Muscle layer of colon (tissue), 2 donors: ENCODE measurements around the gene ZDHHC17.
"Not testable (repeated sequence)": the region's sequence is repeated elsewhere in the genome, so short reads cannot be mapped to it uniquely, and the experiment has no call there.

Source experiments
- H3K27ac ChIP-seq: one replicate; pipeline ENCODE4 v1.7.0; 2013; ENCODE audit warnings: low read depth, mild to moderate bottlenecking, low read length, moderate library complexity
- H3K27me3 ChIP-seq, 2 donors: one replicate each; pipeline ENCODE4 v1.7.0; 2013; ENCODE audit warnings: low read length in 2 of 2, mild to moderate bottlenecking in 2 of 2; ENCODE audit not compliant: insufficient read depth in 2 of 2, control insufficient read depth in 1 of 2
- H3K36me3 ChIP-seq: one replicate; pipeline ENCODE4 v1.7.0; 2013; ENCODE audit warnings: mild to moderate bottlenecking, low read length; ENCODE audit not compliant: insufficient read depth
- H3K4me1 ChIP-seq: one replicate; pipeline ENCODE4 v1.7.0; 2013; ENCODE audit warnings: mild to moderate bottlenecking, low read length; ENCODE audit not compliant: insufficient read depth
- H3K4me3 ChIP-seq, 2 donors: one replicate each; pipeline ENCODE4 v1.7.0; 2013; ENCODE audit warnings: low read length in 2 of 2, low read depth in 1 of 2, mild to moderate bottlenecking in 1 of 2, moderate library complexity in 1 of 2
- H3K9ac ChIP-seq: one replicate; pipeline ENCODE4 v1.7.0; 2013; ENCODE audit warnings: low read length
- H3K9me3 ChIP-seq: one replicate; pipeline ENCODE4 v1.7.0; 2013; ENCODE audit warnings: mild to moderate bottlenecking, low read length
- donor health status: abdominal sarcoma.
- donor health status: Adenocarcinoma of cecum.

ZDHHC17 gene

DNA sequence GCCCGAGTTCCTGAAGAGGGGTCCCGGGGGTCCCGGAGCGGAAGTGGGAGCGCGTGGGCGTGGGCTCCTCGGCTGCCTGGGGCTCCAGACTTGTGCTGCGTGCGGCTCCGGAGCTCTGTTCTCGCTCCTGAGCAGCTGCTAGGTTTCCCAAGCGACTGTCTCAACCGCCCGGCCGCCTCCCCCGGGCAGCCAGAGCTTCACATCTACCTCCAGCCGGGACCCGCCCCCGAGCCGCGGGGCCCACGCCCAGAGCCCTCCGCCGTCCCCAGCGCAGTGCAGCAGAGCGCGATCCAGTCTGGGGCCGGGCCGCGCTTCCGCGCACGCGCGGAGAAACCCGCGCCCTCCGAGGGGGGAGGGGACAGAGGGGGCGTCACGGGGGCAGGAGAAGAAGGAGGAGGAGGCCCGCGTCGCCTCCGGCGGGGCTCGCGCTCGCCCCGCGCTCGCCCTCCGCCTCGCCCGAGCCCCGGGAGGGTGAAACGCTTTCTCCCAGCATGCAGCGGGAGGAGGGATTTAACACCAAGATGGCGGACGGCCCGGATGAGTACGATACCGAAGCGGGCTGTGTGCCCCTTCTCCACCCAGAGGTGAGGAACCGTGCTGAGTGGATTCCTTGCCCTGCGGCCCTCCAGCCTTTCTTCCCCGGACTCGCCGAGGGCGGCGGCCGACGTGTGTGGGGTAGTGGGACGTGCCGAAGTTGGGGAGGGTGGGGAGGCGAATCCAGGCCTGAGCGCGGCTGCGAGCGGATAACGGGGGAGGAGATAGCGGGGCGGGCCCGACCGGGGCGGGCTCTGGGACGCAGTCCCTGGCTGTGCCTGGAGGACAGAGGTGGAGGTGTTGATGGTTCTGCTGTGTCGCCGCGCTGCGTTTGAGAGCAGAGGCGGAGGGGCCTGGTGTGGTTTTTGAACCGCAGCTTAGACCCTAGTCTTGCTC, at the start of gene ZDHHC17:
TSS of gene ZDHHC17 (plus strand) at position 370 of the 930 bp plus-strand sequence. CDS start at position 492, 122 bp downstream.
- Histone ChIP-seq H3K36me3 (no peaks in the 10 kb centered on the region), H3K27me3 (no peaks in the 10 kb centered on the region), H3K4me3 (peak within 1 kb of the TSS; percentile 56 to 77), H3K9me3 (no peaks in the 10 kb centered on the region), H3K4me1 (peaks cover 24% of the 10 kb centered on the region), H3K27ac (peak within 1 kb of the TSS; percentile 59), H3K9ac (peak within 1 kb of the TSS; percentile 86)

DNA sequence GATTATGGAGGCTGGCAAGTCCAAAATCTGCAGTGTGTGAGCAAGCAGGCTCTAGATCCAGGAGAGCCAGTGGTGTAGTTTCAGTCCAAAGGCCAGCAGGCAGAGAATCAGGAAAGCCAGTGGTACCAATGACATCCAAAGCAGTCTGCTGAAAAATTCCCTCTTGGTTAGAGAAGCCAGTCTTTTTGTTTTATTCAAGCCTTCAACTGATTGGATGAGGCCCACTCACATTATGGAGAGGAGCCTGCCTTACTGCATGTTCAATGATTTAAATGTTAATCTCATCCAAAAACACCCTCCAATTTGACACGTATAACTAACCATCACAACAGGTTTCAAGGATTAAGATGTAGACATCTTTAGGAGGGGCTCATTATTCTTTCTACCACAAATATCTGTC, 49.5 kb upstream of the ZDHHC17 start:
- Histone ChIP-seq H3K27me3 (no peaks in the 10 kb centered on the region), H3K9me3 (no peaks in the 10 kb centered on the region), H3K27ac (no peak overlapping the region), H3K36me3 (no peaks in the 10 kb centered on the region), H3K4me1 (no peaks in the 10 kb centered on the region), H3K9ac (no peak overlapping the region), H3K4me3 (no peak overlapping the region)

DNA sequence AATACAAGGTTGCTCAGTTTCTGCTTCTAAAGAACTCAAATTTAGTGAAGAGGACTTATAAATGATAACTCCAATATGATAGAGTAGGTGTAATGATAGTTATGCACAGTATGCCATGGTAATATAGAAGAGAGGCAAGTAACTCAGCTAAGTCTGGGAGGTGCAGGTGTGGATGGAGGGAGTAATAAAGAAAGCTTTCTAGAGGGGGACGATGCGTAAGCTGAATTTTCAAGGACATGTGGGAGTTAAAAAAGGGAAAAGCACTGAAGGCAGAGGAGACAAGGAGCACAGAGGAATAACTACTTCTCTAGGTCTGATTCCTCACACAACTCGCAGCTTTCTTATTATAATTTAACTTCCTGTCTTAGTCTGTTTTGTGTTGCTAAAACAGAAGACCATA, 49.1 kb upstream of the ZDHHC17 start:
- Histone ChIP-seq H3K4me3 (no peak overlapping the region), H3K4me1 (no peaks in the 10 kb centered on the region), H3K27me3 (no peaks in the 10 kb centered on the region), H3K27ac (no peak overlapping the region), H3K9ac (no peak overlapping the region), H3K9me3 (no peaks in the 10 kb centered on the region), H3K36me3 (no peaks in the 10 kb centered on the region)

DNA sequence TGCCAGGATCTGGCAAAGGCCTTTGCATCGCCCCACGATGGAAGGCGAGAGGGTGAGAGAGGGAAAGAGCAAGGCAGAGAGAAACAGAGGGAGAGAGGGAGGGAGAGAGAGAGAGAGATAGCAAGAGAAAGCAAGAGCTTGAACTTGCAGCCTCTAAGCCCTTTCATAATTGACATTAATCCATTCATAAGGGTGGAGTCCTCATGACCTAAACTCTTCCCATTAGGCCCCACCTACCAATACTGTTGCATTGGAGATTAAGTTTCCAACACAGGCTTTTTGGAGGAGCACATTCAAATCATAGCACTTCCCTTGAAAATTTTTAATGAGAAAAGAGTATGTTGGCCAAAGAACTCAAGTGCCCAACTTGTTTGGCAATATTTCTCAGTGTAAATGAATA, 48.6 kb upstream of the ZDHHC17 start:
- Histone ChIP-seq H3K4me3 (no peak overlapping the region), H3K27ac (no peak overlapping the region), H3K36me3 (no peaks in the 10 kb centered on the region), H3K9me3 (no peaks in the 10 kb centered on the region), H3K4me1 (no peaks in the 10 kb centered on the region), H3K9ac (no peak overlapping the region), H3K27me3 (no peaks in the 10 kb centered on the region)

GRCh38 chr12:76717314-76717713, 46.6 kb upstream of the ZDHHC17 start:
- no peaks in the 10 kb centered on the region for H3K9me3 ChIP-seq
- no peak overlapping the region for H3K9ac ChIP-seq
- H3K36me3 ChIP-seq: no peaks in the 10 kb centered on the region
- H3K4me1 ChIP-seq: no peaks in the 10 kb centered on the region
- no peak overlapping the region for H3K4me3 ChIP-seq
- no peak overlapping the region for H3K27ac ChIP-seq
- no peaks in the 10 kb centered on the region for H3K27me3 ChIP-seq

GRCh38 chr12:76719171-76720041, 44.5 kb upstream of the ZDHHC17 start:
- no peaks in the 10 kb centered on the region for H3K27me3 ChIP-seq

GRCh38 chr12:76720068-76720467, 43.8 kb upstream of the ZDHHC17 start:
- H3K36me3 ChIP-seq: no peaks in the 10 kb centered on the region
- no peak overlapping the region for H3K27ac ChIP-seq

More at GRCh38 chr12:76719171-76720041, 44.5 kb upstream of the ZDHHC17 start:
- Histone ChIP-seq H3K27ac (no peak overlapping the region), H3K4me1 (no peaks in the 10 kb centered on the region), H3K9me3 (no peaks in the 10 kb centered on the region), H3K4me3 (no peak overlapping the region), H3K9ac (no peak overlapping the region), H3K36me3 (no peaks in the 10 kb centered on the region)

DNA sequence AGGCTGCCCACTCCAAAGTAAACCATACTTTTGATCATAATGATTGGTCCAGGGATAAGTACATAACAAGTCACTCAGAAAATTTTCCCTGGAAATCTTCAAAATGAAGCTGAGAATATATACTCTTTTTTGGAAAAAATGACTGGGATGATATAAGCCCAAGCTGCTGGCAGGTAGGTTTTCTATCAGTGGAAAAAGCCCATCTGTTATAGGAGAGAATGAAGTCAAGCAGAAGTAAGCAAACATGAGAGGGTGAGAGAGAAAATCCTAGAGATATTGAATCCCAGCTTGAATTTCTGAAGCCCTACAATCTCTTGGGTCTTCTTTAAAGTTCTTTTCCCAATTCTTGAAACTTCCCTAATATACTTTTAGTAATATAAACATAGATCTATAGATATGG, 37.3 kb upstream of the ZDHHC17 start:
- Histone ChIP-seq H3K9ac (no peak overlapping the region), H3K27me3 (no peaks in the 10 kb centered on the region), H3K4me1 (no peaks in the 10 kb centered on the region), H3K9me3 (no peaks in the 10 kb centered on the region), H3K4me3 (no peak overlapping the region), H3K27ac (no peak overlapping the region), H3K36me3 (no peaks in the 10 kb centered on the region)

More at GRCh38 chr12:76720068-76720467, 43.8 kb upstream of the ZDHHC17 start:
- no peak overlapping the region for H3K4me3 ChIP-seq
- no peak overlapping the region for H3K9ac ChIP-seq
- no peaks in the 10 kb centered on the region for H3K4me1 ChIP-seq
- H3K9me3 ChIP-seq: no peaks in the 10 kb centered on the region
- H3K27me3 ChIP-seq: no peaks in the 10 kb centered on the region

GRCh38 chr12:76732188-76732587, 31.7 kb upstream of the ZDHHC17 start:
- H3K4me3 ChIP-seq, H3K4me1 ChIP-seq, H3K9me3 ChIP-seq, H3K27ac ChIP-seq, H3K36me3 ChIP-seq, H3K9ac ChIP-seq, H3K27me3 ChIP-seq: not testable (repeated sequence)

GRCh38 chr12:76737689-76738088, 26.2 kb upstream of the ZDHHC17 start:
- not testable (repeated sequence) for H3K36me3 ChIP-seq, H3K4me1 ChIP-seq, H3K9ac ChIP-seq, H3K27me3 ChIP-seq, H3K4me3 ChIP-seq, H3K9me3 ChIP-seq, H3K27ac ChIP-seq

- Histone ChIP-seq H3K27ac (no peak overlapping the region), H3K9ac (no peak overlapping the region), H3K4me1 (no peaks in the 10 kb centered on the region), H3K4me3 (no peak overlapping the region), H3K9me3 (no peaks in the 10 kb centered on the region), H3K27me3 (no peaks in the 10 kb centered on the region), H3K36me3 (no peaks in the 10 kb centered on the region)
These were observed 24.9 kb upstream of the ZDHHC17 start for GRCh38 chr12:76738824-76739579.
